ENCODE measurements around the gene EML1.

The EML1 gene

GRCh38 chr14:99797231-99797630, 4.0 kb downstream of the EML1 start:
- Histone ChIP-seq H3K9ac (ENCODE audit: low read depth, low read length) (no peak overlapping the region), H3K36me3 (ENCODE audit: insufficient read depth, low read length) (no peaks in the 10 kb centered on the region), H3K4me1 (ENCODE audit: insufficient read depth, low read length) (peaks cover 13% of the 10 kb centered on the region), H3K9me3 (ENCODE audit: control insufficient read depth, insufficient read depth, low read length) (peaks cover 3% of the 10 kb centered on the region; the same call in 1 of the 2 replicates)

DNA sequence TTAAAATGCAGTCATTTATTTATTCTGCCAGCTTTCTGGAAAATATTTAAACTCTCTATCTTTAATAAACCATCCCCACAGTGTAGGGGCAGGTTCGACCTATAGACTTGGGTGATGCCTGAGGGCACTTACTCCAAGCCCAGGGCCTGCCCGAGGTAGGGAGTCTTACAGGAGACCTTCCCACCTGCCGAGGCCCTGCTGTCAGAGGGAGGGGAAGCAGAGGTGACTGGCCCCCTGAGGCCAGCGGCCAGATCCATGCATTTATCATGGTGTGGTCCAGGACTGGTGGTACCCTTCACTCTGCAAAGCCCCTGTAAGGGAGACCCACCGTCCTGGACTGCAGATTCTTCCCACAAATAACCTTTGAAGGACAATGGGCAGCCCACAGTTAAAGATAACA, 7.6 kb downstream of the EML1 start:
- H3K9ac ChIP-seq (ENCODE audit: low read depth, low read length), result no peak overlapping the region
- H3K9me3 ChIP-seq (ENCODE audit: control insufficient read depth, insufficient read depth, low read length), result peaks cover 3% of the 10 kb centered on the region; the same call in 1 of the 2 replicates
- no peaks in the 10 kb centered on the region for H3K36me3 ChIP-seq (ENCODE audit: insufficient read depth, low read length)
- H3K4me1 ChIP-seq (ENCODE audit: insufficient read depth, low read length), result peaks cover 11% of the 10 kb centered on the region

GRCh38 chr14:99802301-99803105, 9.3 kb downstream of the EML1 start:
- H3K9ac ChIP-seq (ENCODE audit: low read depth, low read length), result no peak overlapping the region
- no peaks in the 10 kb centered on the region for H3K36me3 ChIP-seq (ENCODE audit: insufficient read depth, low read length)
- peaks cover 12% of the 10 kb centered on the region for H3K4me1 ChIP-seq (ENCODE audit: insufficient read depth, low read length)
- H3K9me3 ChIP-seq (ENCODE audit: control insufficient read depth, insufficient read depth, low read length), result no peaks in the 10 kb centered on the region

DNA sequence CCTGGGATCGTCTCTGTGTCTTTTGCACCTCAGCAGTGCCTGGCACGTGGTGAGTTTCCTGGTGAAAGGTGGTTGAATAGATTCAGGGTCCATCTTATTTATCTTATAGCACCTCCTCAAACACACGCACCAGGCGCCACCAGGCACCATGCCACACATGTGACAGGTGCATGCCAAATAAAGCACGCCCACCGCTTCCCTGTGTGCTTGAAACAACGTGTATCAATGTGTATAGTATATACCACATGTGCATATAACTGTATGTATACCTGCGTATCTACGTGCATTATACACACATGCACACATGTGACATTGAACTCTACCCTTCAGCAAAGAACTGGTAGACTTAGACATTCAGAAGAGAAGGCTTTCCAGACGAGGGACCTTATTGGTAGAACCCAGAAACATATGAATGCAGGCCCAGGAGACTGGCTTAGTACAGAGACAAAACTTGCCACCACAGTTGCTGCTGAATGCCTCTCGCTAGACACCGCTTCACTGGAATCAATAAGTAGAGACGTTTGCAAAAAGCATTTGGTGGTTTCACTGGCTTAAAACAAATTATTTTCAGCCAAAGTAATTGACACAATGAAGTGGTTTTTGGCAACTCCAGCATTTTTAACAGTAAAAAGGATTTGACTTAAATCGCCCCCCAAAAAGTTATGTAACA, 10.0 kb downstream of the EML1 start:
- H3K9me3 ChIP-seq (ENCODE audit: control insufficient read depth, insufficient read depth, low read length), result no peaks in the 10 kb centered on the region
- no peak overlapping the region for H3K9ac ChIP-seq (ENCODE audit: low read depth, low read length)
- no peaks in the 10 kb centered on the region for H3K36me3 ChIP-seq (ENCODE audit: insufficient read depth, low read length)
- peaks cover 15% of the 10 kb centered on the region for H3K4me1 ChIP-seq (ENCODE audit: insufficient read depth, low read length)

DNA sequence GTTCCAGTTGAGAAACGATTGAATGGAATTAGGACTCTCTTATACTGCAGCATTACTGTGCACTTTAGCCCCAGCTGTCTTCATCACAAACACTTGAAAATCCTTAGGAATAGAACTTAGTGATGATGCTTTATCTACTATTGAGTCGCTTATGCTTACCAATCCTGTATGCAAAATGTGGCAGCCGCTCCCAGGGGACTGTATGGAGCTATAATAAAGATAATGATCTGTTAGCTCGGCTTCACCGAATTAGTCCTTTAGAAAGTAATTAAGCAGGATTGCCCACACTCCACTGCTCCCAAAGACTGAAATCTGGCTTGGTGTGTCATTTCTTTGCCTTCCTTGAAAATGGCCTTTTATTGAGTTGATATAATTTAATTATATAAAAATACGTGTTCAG, 10.6 kb downstream of the EML1 start:
- Histone ChIP-seq H3K36me3 (ENCODE audit: insufficient read depth, low read length) (no peaks in the 10 kb centered on the region), H3K9ac (ENCODE audit: low read depth, low read length) (no peak overlapping the region), H3K4me1 (ENCODE audit: insufficient read depth, low read length) (peaks cover 15% of the 10 kb centered on the region), H3K9me3 (ENCODE audit: control insufficient read depth, insufficient read depth, low read length) (no peaks in the 10 kb centered on the region)

DNA sequence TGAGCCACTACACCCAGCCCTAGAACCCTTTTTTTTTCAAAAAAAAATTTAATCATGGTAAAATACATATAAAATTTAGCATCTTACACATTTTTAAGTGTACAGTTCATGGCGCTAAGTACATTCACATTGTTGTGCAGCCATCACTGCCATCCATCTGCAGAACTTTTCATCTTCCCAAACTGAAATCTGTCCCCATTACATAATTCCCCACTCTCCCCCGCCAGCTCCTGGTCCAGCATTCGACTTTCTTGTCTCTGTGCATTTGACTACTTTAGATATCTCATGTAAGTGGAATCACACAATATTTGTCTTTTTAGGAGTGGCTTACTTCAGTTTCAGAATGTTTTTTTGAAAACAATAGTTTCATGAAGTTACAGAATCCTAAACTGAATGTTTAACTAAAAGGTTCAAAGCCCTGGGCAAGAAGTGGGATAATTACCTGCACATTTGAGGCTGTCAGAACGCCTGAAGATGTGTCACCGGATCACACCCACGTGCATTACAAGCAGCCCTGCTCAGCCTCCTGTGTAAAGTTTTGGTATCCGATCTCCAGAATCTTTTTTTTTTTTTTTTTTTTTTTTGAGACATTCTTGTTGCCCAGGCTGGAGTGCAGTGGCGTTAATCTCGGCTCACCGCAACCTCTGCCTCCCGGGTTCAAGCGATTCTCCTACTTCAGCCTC, 12.7 kb downstream of the EML1 start:
- peaks cover 12% of the 10 kb centered on the region for H3K4me1 ChIP-seq (ENCODE audit: insufficient read depth, low read length)
- H3K9me3 ChIP-seq (ENCODE audit: control insufficient read depth, insufficient read depth, low read length), result no peaks in the 10 kb centered on the region
- H3K36me3 ChIP-seq (ENCODE audit: insufficient read depth, low read length), result no peaks in the 10 kb centered on the region
- H3K9ac ChIP-seq (ENCODE audit: low read depth, low read length), result no peak overlapping the region

- H3K4me1 ChIP-seq (ENCODE audit: insufficient read depth, low read length), result peaks cover 11% of the 10 kb centered on the region
- no peaks in the 10 kb centered on the region for H3K36me3 ChIP-seq (ENCODE audit: insufficient read depth, low read length)
- H3K9me3 ChIP-seq (ENCODE audit: control insufficient read depth, insufficient read depth, low read length), result no peaks in the 10 kb centered on the region
- H3K9ac ChIP-seq (ENCODE audit: low read depth, low read length), result no peak overlapping the region
These were observed 13.6 kb downstream of the EML1 start for GRCh38 chr14:99806836-99807235.

DNA sequence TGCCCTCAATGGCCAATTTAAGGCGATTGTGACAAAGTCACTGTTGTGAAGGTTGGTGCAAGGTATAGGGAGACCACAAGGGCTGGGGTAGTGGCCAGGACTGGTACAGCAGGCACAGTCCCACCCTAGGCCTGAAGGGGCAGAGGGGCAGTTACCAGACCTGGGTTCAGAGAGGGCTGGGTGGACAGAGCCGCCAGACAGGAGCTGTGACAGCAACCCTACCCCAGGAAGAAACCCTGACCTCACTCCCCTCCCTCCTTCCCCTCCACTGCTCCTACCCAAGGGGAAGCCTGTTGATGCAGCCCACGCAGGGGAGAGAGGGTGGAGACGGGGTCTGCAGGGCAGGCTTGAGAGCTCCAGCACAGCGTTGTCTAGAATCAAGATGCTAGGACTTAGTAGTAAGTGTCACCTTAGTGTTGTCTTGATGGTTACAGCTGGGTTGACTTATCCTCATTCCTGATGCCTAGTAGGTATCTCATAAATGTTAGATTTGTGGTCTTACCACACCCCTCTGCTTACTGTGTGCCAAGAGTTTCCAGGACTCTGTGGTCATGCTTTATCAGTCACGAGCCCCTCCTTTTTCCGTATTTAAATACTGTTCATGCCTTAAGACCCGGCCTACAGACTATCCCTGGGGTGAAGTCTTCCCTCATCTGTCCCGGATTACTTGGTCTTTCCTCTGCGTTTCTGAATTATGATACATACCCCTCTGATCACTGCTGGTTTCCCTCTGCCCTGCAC, 14.4 kb downstream of the EML1 start:
- Histone ChIP-seq H3K9me3 (ENCODE audit: control insufficient read depth, insufficient read depth, low read length) (no peaks in the 10 kb centered on the region), H3K9ac (ENCODE audit: low read depth, low read length) (no peak overlapping the region), H3K36me3 (ENCODE audit: insufficient read depth, low read length) (no peaks in the 10 kb centered on the region), H3K4me1 (ENCODE audit: insufficient read depth, low read length) (peaks cover 4% of the 10 kb centered on the region; the same call in 1 of the 2 replicates)

GRCh38 chr14:99808154-99808505, 14.9 kb downstream of the EML1 start:
- H3K9me3 ChIP-seq (ENCODE audit: control insufficient read depth, insufficient read depth, low read length), result no peaks in the 10 kb centered on the region
- no peak overlapping the region for H3K9ac ChIP-seq (ENCODE audit: low read depth, low read length)

GRCh38 chr14:99808515-99808914, 15.3 kb downstream of the EML1 start:
- Histone ChIP-seq H3K9me3 (ENCODE audit: control insufficient read depth, insufficient read depth, low read length) (no peaks in the 10 kb centered on the region), H3K4me1 (ENCODE audit: insufficient read depth, low read length) (peaks cover 4% of the 10 kb centered on the region; the same call in 1 of the 2 replicates), H3K36me3 (ENCODE audit: insufficient read depth, low read length) (no peaks in the 10 kb centered on the region), H3K9ac (ENCODE audit: low read depth, low read length) (no peak overlapping the region)

More at GRCh38 chr14:99808154-99808505, 14.9 kb downstream of the EML1 start:
- Histone ChIP-seq H3K4me1 (ENCODE audit: insufficient read depth, low read length) (peaks cover 4% of the 10 kb centered on the region; the same call in 1 of the 2 replicates), H3K36me3 (ENCODE audit: insufficient read depth, low read length) (no peaks in the 10 kb centered on the region)

- Histone ChIP-seq H3K9me3 (ENCODE audit: control insufficient read depth, insufficient read depth, low read length) (no peaks in the 10 kb centered on the region), H3K9ac (ENCODE audit: low read depth, low read length) (no peak overlapping the region), H3K4me1 (ENCODE audit: insufficient read depth, low read length) (peaks cover 4% of the 10 kb centered on the region; the same call in 1 of the 2 replicates), H3K36me3 (ENCODE audit: insufficient read depth, low read length) (no peaks in the 10 kb centered on the region)
These were observed 16.1 kb downstream of the EML1 start for GRCh38 chr14:99809360-99809759.

GRCh38 chr14:99809859-99810558, 16.8 kb downstream of the EML1 start:
- no peaks in the 10 kb centered on the region for H3K9me3 ChIP-seq (ENCODE audit: control insufficient read depth, insufficient read depth, low read length)
- H3K36me3 ChIP-seq (ENCODE audit: insufficient read depth, low read length), result no peaks in the 10 kb centered on the region
- peaks cover 4% of the 10 kb centered on the region; the same call in 1 of the 2 replicates for H3K4me1 ChIP-seq (ENCODE audit: insufficient read depth, low read length)
- H3K9ac ChIP-seq (ENCODE audit: low read depth, low read length), result no peak overlapping the region

- Histone ChIP-seq H3K9ac (ENCODE audit: low read depth, low read length) (no peak overlapping the region), H3K4me1 (ENCODE audit: insufficient read depth, low read length) (peaks cover 4% of the 10 kb centered on the region; the same call in 1 of the 2 replicates), H3K9me3 (ENCODE audit: control insufficient read depth, insufficient read depth, low read length) (no peaks in the 10 kb centered on the region), H3K36me3 (ENCODE audit: insufficient read depth, low read length) (no peaks in the 10 kb centered on the region)
These were observed 17.3 kb downstream of the EML1 start for GRCh38 chr14:99810559-99810874.

Measured in ES-I3 (cell line).